HEK293 (cell line): Measurements from ENCODE around the gene LPCAT4.
"Not testable (repeated sequence)": the region's sequence is repeated elsewhere in the genome, so short reads cannot be mapped to it uniquely, and the experiment has no call there.

Source experiments
- CTCF ChIA-PET: fragments of 350-600 bp; formaldehyde crosslinking; extraction: SDS; loops from one replicate; lab custom pipeline; 2021; ENCODE audit warnings: antibody characterized with exemption; lab: Yijun Ruan, JAX
- POLR2A ChIA-PET: fragments of 300-600 bp; formaldehyde crosslinking; extraction: SDS; loops from one replicate; lab custom pipeline; 2020; ENCODE audit warnings: antibody characterized with exemption, inconsistent platforms; lab: Yijun Ruan, JAX
- H3K27ac ChIP-seq: fragments of 200-500 bp; sonication (Bioruptor generic); 2 replicates; pipeline ENCODE4 v1.5.1; 2014; ENCODE audit warnings: low read depth, low read length, control low read depth, inconsistent platforms; ENCODE audit errors: extremely low read depth
- H3K36me3 ChIP-seq, 2 experiments: fragments of 200-500 bp in 1 of 2; sonication (Bioruptor generic) in 1 of 2; 1 replicate in 1 of 2; 2 replicates in 1 of 2; pipeline ENCODE4 v1.5.1; 2014 to 2017; ENCODE audit warnings: inconsistent platforms in 2 of 2, low read length in 2 of 2; ENCODE audit not compliant: control insufficient read depth in 2 of 2, insufficient read depth in 1 of 2
- H3K4me1 ChIP-seq: fragments of 200-500 bp; sonication (Bioruptor generic); 2 replicates; pipeline ENCODE4 v1.5.1; 2014; ENCODE audit warnings: mild to moderate bottlenecking, low read length, inconsistent platforms; ENCODE audit not compliant: control insufficient read depth, insufficient read depth
- H3K4me3 ChIP-seq: 2 replicates; pipeline ENCODE4 v1.5.1; 2011; ENCODE audit warnings: low read depth, mild to moderate bottlenecking, control low read depth, low read length, moderate library complexity
- H3K9me3 ChIP-seq: fragments of 200-500 bp; sonication (Bioruptor generic); 2 replicates; pipeline ENCODE4 v1.5.1; 2014; ENCODE audit warnings: low read depth, low read length, inconsistent platforms; ENCODE audit not compliant: control insufficient read depth, insufficient read depth
- ZNF510 ChIP-seq: fragments of 450-650 bp; formaldehyde crosslinking; IDR thresholded peaks from 2 replicates; pipeline ENCODE4 v1.5.1; 2018; ENCODE audit warnings: mild to moderate bottlenecking, missing genetic modification characterization, missing biosample characterization; ENCODE audit not compliant: insufficient replicate concordance
- ZNF530 ChIP-seq: fragments of 450-650 bp; formaldehyde crosslinking; IDR thresholded peaks from 2 replicates; pipeline ENCODE4 v1.5.1; 2016; ENCODE audit warnings: low read depth, missing biosample characterization, missing genetic modification characterization
- ZNF677 ChIP-seq: fragments of 450-650 bp; IDR thresholded peaks from 2 replicates; pipeline ENCODE4 v1.5.0; 2018; ENCODE audit warnings: missing biosample characterization, mild to moderate bottlenecking, missing genetic modification characterization, moderate library complexity
- TF ChIP-seq, protein P1 (sequence below): IDR thresholded peaks from 2 replicates; pipeline ENCODE4 v1.6.1; 2011; ENCODE audit warnings: mild to moderate bottlenecking, low read depth, low read length, borderline replicate concordance

Gene LPCAT4

DNA sequence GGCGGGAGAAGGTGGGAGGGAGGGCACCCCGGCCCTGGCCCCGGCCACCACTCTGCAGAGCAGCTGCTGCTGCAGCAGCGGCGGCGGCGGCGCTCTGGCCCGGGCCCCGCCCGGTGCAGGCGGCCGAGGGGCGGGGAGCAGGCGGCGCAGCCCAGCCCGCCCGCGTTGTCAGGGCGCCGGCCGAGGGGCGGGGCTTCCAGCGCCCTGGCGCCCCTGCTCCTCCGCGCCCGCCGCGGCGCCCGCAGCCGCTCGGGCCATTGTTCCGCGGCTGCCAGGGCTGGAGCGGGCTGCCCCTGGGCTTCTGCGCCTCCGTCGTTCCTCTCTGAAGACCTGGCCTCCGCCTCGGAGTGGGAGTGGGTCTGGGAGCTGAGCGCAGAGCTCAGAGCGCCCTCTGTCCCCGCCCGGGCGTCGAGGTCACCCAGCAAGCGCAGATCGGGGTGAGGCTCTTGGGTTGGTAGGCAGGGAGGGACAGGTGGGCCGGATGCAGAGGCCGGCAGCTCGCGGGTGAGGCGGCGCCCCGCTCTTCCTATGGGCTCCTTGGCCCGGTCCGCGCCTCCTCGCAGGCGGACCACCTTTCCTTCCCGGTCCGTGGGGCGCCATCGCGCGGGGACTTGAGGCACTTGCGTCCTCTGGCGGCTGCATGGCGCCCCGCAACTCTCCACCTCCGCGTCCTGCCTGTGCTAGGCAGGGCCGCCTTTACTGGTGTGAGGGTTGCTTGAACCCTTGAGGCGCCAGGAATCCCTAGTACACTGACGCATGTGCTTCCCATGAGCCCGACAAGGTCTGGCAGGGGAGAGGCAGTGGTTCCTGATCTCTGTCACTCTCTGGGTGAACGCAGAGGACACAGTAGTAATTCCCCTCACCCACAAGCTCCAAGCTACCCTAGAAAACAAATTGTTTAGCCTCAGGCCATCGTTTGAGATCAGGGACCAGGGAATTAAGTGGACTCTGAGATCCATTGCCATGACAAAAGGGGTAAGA, at the start of gene LPCAT4 (continued):
- no peak for TF ChIP-seq ZNF510 (tag by site-specific recombination)
- TF ChIP-seq, protein P1, sequence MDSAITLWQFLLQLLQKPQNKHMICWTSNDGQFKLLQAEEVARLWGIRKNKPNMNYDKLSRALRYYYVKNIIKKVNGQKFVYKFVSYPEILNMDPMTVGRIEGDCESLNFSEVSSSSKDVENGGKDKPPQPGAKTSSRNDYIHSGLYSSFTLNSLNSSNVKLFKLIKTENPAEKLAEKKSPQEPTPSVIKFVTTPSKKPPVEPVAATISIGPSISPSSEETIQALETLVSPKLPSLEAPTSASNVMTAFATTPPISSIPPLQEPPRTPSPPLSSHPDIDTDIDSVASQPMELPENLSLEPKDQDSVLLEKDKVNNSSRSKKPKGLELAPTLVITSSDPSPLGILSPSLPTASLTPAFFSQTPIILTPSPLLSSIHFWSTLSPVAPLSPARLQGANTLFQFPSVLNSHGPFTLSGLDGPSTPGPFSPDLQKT, result no peak
- TF ChIP-seq ZNF530 (tag by site-specific recombination), result no peak
- TF ChIP-seq ZNF677 (tag by site-specific recombination), result no peak

DNA sequence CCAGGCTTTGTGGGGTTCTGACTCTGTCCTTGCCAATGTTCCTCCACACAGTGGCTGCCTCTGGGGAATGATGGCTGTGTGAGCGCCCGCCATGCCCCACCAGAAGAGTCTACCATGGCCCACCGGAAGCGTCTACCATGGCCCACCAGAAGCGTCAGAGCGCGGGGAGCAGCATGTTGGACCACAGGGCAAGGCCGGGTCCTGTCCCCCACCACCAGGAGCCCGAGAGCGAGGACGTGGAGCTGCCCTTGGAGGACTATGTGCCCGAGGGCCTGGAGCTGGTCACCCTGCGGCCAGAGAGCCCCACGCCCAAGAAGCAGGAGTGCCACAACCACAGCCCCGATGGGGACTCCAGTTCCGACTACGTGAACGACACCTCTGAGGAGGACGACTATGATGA, 42.5 kb upstream of the LPCAT4 start:
- POLR2A ChIA-PET, H3K36me3 ChIP-seq, CTCF ChIA-PET, H3K27ac ChIP-seq, H3K4me3 ChIP-seq, H3K9me3 ChIP-seq, H3K4me1 ChIP-seq: not testable (repeated sequence)

DNA sequence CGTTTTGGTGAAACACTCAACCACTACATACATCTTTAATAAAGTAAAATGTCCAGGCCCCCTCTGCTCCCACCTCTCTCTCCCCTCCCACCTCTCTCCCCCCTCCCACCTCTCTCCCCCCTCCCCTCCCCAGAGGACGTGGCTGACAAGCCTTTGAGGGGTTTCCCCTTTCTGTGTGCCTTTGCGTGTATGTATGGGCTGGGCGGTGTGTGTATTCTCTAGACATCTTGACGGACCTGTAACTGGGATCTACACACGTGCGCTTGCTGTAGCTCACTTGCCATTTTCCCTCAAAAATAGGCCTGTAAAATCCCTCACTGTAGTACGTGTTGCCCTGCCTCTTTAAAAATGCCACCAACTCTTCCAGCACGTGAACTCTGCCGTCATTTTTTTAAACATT, 42.0 kb upstream of the LPCAT4 start:
- CTCF ChIA-PET, H3K4me1 ChIP-seq, H3K36me3 ChIP-seq, H3K4me3 ChIP-seq, H3K27ac ChIP-seq, POLR2A ChIA-PET, H3K9me3 ChIP-seq: not testable (repeated sequence)

DNA sequence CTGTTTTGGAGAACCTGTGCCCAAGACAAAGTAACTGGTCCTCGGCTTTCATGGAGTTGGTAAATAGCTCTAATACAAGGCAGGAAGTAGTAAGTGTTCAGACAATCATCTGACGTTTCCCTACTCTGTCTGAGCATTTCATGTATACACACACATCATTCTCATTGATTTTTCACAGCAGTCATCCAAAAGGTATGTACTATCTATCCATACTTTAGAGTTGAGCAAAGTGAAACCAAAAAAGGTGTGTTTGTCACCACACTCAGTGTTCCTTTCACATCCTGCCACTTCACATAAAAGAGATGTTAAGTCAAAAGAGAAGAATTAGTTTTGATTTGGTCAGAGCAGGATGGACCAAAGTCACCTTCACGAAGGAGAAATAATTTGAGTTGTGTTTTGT, 36.9 kb upstream of the LPCAT4 start:
- H3K27ac ChIP-seq, H3K4me3 ChIP-seq, H3K36me3 ChIP-seq, H3K9me3 ChIP-seq, POLR2A ChIA-PET, H3K4me1 ChIP-seq, CTCF ChIA-PET: not testable (repeated sequence)

DNA sequence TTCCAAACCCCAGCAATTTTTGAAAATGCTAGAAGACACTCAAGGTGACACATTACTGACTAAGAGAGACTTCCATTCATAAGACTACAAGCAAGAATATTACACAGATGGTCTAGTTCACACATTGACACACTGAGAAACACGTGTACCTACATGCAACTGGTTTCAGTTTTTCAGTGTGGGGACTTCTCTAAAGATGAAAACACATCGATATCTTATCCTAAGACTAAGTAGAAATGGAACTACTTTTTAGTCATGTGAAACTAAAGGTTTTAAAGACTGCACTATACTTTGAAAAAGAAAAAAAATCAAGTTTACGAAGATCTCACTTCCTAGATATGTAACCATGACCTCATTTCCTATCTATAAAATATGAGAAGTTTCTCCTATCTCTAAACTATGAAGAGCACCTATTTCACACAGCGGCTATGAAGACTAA, 36.2 kb upstream of the LPCAT4 start:
- H3K9me3 ChIP-seq, H3K4me3 ChIP-seq, H3K36me3 ChIP-seq, CTCF ChIA-PET, H3K27ac ChIP-seq, POLR2A ChIA-PET, H3K4me1 ChIP-seq: not testable (repeated sequence)

DNA sequence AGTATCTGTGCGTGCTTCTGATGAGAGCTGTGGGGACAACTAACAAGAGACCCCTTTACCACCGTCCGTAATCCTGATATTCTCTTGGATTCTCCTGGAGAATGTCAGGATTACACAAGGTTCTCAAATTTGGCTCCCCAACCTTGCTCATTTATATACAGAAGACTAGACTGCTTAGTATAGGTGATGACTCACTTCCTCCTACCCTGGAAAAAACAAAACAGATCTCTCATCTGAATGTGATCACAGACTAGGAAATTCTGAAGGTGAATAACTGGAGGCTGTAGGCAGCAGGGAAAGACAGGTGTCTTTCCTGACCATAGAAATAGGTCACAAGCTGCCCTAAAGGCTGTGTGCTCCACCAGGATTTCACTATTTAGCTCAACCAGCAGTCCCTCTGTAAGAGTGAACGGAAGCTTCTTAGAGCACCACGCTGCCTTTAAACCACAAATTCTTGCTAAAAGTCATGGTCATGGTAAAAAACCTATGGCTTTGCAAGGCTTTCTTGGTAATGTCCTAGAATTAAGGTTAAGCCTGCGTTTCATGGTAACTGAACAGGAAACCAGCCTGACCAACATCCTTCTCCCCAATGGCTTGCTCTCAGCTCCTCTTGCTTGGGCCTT, 30.8 kb upstream of the LPCAT4 start:
- H3K4me3 ChIP-seq, CTCF ChIA-PET, H3K36me3 ChIP-seq, POLR2A ChIA-PET, H3K4me1 ChIP-seq, H3K27ac ChIP-seq, H3K9me3 ChIP-seq: not testable (repeated sequence)

DNA sequence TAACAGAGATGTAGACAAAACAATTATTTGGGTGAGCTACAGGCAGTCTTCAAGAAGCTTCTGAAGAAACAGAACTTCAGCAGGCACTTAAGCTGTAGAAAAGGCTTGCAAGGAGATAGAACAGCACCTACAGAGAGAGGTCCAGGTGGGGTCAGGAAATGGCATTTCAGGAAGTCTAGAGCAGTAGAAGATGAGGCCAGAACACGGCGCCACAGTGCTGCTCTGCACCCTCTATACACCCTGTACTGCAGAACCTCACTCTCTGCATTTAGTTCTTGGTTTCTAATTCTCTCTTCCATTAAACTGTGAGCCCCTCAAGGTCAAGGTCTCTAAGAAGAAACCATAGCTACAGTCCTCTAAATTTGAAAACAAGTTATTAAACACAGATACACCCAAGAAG, 26.0 kb upstream of the LPCAT4 start:
- CTCF ChIA-PET, H3K4me1 ChIP-seq, H3K9me3 ChIP-seq, H3K36me3 ChIP-seq, POLR2A ChIA-PET, H3K4me3 ChIP-seq, H3K27ac ChIP-seq: not testable (repeated sequence)

DNA sequence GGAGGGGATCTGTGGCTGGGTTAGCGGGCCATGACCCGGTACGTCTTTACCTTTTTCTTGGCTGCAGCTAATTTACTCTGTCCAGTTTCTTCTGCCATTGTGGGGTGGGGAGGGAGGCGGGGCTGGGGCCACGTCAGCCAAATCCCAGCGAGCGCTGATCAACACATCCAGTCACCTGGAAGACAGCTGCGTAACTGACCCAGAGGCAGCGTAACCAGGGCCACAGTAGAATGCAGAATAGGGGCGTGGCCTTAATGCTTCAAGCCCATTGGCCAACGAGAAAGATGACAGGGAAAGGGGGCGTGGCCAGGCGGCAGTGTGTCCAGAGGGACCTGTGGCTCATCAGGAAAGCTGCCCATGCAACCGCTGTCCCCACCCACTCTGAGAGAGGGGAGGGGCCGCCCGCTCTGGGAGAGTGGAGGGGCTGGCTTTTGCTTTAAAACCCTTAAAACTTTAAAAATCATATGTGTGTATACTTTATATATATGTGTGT, 22.6 kb upstream of the LPCAT4 start:
- H3K4me1 ChIP-seq, H3K4me3 ChIP-seq, CTCF ChIA-PET, POLR2A ChIA-PET, H3K9me3 ChIP-seq, H3K27ac ChIP-seq, H3K36me3 ChIP-seq: not testable (repeated sequence)

DNA sequence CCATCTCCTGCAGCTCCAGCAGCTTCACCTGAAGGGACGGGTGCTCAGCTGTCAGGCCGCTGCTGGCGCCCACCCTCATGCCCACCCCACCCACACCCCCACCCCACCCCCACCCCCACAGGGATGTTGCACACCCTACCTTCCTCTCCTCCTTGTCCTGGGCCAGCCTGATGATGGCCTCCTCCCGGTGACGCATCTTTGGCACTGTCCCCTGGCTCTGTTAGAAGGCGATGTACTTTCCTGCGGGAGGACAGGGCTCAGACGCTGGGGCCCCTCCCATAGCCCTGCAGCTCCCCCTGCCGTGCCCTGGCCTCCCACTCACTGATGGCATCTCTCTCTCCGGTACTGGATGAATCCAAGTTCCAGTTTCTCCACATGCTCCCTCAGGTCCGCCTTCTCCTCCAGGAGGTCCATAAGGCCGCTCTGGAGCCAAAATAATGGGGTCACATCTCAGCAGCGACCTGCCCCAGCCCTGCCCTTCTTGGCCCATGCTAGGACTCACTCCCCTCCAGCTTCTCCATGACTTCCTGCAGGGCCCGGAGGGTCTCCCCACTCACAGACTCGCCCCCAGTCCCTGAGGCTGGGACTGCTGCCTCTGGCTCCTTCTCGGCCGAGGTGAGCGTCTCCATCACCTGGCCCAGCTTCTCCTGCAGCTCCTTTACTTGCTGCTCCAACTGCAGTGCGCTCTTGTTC, 15.0 kb upstream of the LPCAT4 start:
- H3K9me3 ChIP-seq, H3K4me3 ChIP-seq, H3K27ac ChIP-seq, POLR2A ChIA-PET, H3K4me1 ChIP-seq, CTCF ChIA-PET, H3K36me3 ChIP-seq: not testable (repeated sequence)

DNA sequence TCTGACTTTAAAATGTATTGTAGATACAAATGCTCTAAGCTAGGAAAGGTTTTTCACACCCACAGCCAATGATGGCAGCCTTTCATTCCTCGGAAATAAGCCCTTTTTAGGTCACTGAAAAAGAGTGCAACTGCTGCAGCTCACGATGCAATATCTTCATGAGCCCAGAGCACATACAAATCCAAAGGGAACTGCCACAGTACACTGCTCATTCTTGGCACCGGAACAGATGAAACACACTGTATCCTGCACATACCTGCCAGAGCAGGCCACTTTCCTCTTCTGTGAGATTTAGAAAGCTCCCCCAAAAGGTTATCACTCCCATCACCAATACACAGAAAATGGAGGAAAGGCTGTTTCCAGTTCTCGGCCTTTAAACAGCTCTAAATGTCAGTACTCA, 13.5 kb upstream of the LPCAT4 start:
- H3K4me1 ChIP-seq, H3K36me3 ChIP-seq, CTCF ChIA-PET, POLR2A ChIA-PET, H3K9me3 ChIP-seq, H3K4me3 ChIP-seq, H3K27ac ChIP-seq: not testable (repeated sequence)
